Tibial artery (tissue), 4 donors: ENCODE measurements around the gene ARL13B.

ENCODE experiments used
- DNase-seq, 2 donors: peaks; one replicate each; pipeline ENCODE4 v3.0.0-alpha.2; 2019
- H3K27ac ChIP-seq, 2 donors: fragments of 200-600 bp; sonication (generic) in 1 of 2; 1 replicate in 1 of 2; 2 replicates in 1 of 2; pipeline ENCODE4 v1.5.1; 2018 to 2019; ENCODE audit warnings: mild to moderate bottlenecking in 1 of 2
- H3K27me3 ChIP-seq, 2 donors: fragments of 200-600 bp; sonication (generic) in 1 of 2; one replicate each; pipeline versions ENCODE4 v1.5.1 to v1.6.0; 2016 to 2019
- H3K36me3 ChIP-seq, 3 donors: fragments of 200-600 bp; sonication (generic) in 2 of 3; one replicate each; pipeline ENCODE4 v1.5.1; 2016 to 2019; ENCODE audit warnings: mild to moderate bottlenecking in 2 of 3
- H3K4me1 ChIP-seq, 4 donors: fragments of 200-600 bp; sonication (generic) in 2 of 4; 1 replicate in 3 of 4; 2 replicates in 1 of 4; pipeline ENCODE4 v1.5.1; 2016 to 2019
- H3K4me3 ChIP-seq, 2 donors: fragments of 200-600 bp; sonication (generic) in 1 of 2; 1 replicate in 1 of 2; 2 replicates in 1 of 2; pipeline ENCODE4 v1.5.1; 2018 to 2019; ENCODE audit warnings: mild to moderate bottlenecking in 2 of 2
- H3K9me3 ChIP-seq, 3 donors: fragments of 200-600 bp; sonication (generic) in 1 of 3; one replicate each; pipeline ENCODE4 v1.5.1; 2016 to 2019
- CTCF ChIP-seq, 2 experiments: fragments of 200-600 bp in 1 of 2; fragments of 450-650 bp in 1 of 2; IDR thresholded peaks; one replicate each; pipeline ENCODE4 v1.5.1; 2017 to 2019; ENCODE audit warnings: antibody characterized with exemption in 2 of 2, mild to moderate bottlenecking in 1 of 2, moderate library complexity in 1 of 2
- intact Hi-C: fragments of 100-400 bp; cut with DNase I; formaldehyde crosslinking; loops from one replicate; pipeline ENCODE4 v1.15.0; 2023; ENCODE audit warnings: low total_unique reads

Gene ARL13B

DNA sequence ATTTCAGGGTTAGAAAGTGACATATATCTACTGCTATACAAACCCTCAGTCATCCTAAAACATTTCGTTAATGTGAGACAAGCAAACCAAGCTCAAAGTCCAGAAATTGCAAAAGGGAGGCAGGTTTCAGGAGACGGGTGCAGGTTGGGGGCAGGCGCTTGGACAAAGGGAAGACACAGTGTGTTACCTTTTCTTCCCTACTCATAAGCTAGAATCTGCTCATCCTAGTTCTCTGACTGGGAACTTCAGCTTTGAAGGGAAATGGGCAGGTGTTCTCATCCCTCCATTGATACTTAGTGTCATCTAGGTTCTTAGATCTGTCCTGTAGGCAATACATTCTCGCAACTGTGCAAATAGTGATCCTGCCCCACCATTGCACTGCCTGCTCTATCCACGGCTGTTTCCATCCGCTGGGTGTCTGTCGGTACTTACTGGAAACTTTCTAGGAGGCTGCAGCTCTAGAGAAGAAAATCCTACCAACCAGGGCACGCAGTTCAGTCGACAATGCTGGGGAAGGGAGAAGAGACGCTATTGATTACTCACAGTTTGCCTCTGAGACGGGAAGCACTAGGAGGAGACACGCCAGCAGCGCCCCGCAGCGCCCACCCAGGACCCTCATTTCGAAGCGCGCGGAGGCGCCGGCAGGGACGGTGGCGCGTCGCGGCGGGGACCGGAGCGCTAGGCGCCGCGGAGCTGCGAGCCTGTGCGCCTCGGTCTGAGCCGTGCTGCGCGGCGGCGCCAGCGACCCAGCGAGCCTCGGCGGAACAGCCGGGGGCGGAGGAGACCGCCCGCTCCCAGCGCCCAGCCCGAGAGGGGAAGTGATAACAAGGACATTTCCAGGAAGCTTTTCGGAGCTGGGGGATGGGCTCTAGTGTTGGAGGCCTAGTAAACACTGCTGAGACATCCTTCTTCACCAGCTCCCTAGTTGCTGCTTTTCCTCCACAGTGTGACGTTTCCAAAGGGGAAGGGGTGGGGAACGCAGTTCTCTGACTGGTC lies 6.5 kb upstream of the ARL13B start, which contains the start of gene PROS1:
TSS of gene PROS1 (minus strand) at position 766 of the 996 bp plus-strand sequence. CDS start at position 619, 147 bp downstream.
- intact Hi-C loops = no loop called here
- Histone ChIP-seq H3K27me3 (no peaks in the 10 kb centered on the region), H3K4me1 (peaks cover 0 to 28% (median 21%) of the 10 kb centered on the region in 4 donors), H3K36me3 (no peaks in the 10 kb centered on the region), H3K4me3 (peak within 1 kb of the TSS; percentile 58 to 72), H3K27ac (peak within 1 kb of the TSS; percentile 83 to 89), H3K9me3 (no peaks in the 10 kb centered on the region)
- DNase-seq = peak; percentile 88 to 89
- TF ChIP-seq CTCF (IDR thresholded peaks at IDR 0.05) = no peak

GRCh38 chr3:93981649-93982048 lies 1.7 kb downstream of the ARL13B start:
- no peak for TF ChIP-seq CTCF (IDR thresholded peaks at IDR 0.05)
- no peak for DNase-seq
- intact Hi-C loops = no loop called here
- Histone ChIP-seq H3K27me3 (no peaks in the 10 kb centered on the region), H3K9me3 (no peaks in the 10 kb centered on the region), H3K27ac (no peak overlapping the region), H3K4me1 (peaks cover 0 to 14% (median 7%) of the 10 kb centered on the region in 4 donors), H3K4me3 (no peak overlapping the region), H3K36me3 (no peaks in the 10 kb centered on the region)

GRCh38 chr3:93983408-93983807 lies 3.5 kb downstream of the ARL13B start:
- Histone ChIP-seq H3K9me3 (no peaks in the 10 kb centered on the region), H3K4me1 (peaks cover 0 to 16% (median 7%) of the 10 kb centered on the region in 4 donors), H3K4me3 (no peak overlapping the region), H3K27ac (no peak overlapping the region), H3K27me3 (no peaks in the 10 kb centered on the region), H3K36me3 (no peaks in the 10 kb centered on the region)
- DNase-seq = no peak
- intact Hi-C loops = no loop called here
- TF ChIP-seq CTCF (IDR thresholded peaks at IDR 0.05) = no peak

- no peak overlapping the region for H3K27ac ChIP-seq
- H3K4me3 ChIP-seq = no peak overlapping the region
- no peak for TF ChIP-seq CTCF (IDR thresholded peaks at IDR 0.05)
- DNase-seq = no peak
- no peaks in the 10 kb centered on the region for H3K27me3 ChIP-seq
- intact Hi-C loops = no loop called here
- H3K36me3 ChIP-seq = no peaks in the 10 kb centered on the region
- H3K4me1 ChIP-seq = peaks cover 0 to 22% (median 5%) of the 10 kb centered on the region in 4 donors
- no peaks in the 10 kb centered on the region for H3K9me3 ChIP-seq
These were observed 4.7 kb downstream of the ARL13B start for GRCh38 chr3:93984618-93985017.

DNA sequence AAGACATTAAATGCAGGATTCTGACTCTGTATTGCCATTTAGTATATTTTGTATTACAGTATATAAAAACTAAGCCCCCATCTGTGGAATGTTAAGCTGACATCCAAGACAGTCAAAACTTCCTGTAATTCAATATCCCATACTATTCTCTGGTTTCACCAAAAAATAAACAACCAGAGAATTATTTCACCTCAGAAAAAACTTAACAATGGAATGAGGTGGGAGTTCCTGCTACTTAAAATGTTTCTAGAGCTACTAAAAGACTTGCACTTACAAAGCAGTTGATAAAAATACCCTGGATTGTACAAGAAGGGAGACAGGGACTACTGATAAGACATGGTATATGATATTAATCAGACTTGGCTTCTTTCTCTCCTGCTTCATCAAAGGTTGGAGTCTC lies 8.3 kb downstream of the ARL13B start:
- Histone ChIP-seq H3K36me3 (no peaks in the 10 kb centered on the region), H3K27me3 (no peaks in the 10 kb centered on the region), H3K4me3 (no peak overlapping the region), H3K27ac (no peak overlapping the region), H3K4me1 (peaks cover 0 to 14% (median 0%) of the 10 kb centered on the region in 4 donors), H3K9me3 (no peaks in the 10 kb centered on the region)
- intact Hi-C loops = no loop called here
- no peak for DNase-seq
- TF ChIP-seq CTCF (IDR thresholded peaks at IDR 0.05) = no peak
